Measurements from ENCODE around the gene HOXA4.

Gene HOXA4

DNA sequence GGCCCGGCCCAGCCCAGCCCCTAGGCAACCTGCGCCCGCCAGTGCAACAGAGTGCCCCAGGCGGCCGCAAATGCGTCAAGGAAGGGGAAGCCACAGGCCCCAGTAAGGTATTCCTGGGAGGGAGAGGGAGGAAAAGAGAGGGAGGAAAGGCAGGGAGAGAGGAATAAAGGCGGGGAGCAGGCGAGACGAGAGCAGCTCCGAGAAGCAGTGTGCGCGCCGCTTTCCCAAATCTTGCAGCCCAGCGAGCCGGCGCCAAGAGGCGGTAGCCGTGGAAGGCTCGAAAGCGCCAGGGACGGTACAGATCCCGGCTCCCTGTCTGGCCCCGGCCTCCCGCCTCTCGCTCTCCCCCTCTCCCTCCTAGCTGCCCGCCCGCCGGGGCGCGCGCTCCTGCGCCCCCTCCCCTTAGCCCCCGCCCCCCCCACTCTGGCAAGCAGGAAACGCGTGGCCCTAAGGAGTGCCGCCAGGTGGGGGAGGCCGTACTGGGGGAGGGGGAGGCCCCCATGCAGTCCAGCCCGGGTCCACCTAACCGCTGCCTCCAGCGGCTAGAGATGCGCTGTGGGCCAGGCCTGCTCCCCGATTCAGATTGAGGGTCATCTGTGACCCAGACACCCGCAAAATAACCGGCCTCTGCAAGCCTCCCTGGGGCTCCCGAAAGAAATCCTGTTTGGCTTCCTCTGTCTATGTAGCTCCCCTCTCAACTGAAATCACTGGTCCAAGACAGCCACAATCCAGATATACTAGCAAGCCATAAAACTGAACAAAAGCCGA, 39.3 kb upstream of the HOXA4 start:
- DNase-seq (ENCODE audit: low spot score): no peak

- no peak for DNase-seq (ENCODE audit: low spot score)
Measured at GRCh38 chr7:27168265-27168947, 37.8 kb upstream of the HOXA4 start.

DNA sequence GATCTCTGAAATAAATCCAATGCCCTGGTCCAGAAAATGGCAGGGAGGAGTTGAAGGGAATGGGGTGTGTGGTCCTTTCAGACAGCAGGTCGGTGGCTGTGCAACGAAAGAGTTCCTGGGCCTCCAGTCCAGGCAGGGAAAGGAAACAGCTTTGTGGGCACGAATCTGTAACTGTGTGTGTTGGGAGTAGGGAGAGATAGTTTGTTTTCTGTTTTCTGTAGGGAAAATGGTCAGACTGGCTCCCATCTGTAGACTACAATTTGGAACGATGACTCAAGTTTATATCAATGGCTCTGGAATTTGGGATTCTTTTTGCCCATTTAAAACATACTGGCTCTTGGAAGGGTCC, 37.3 kb upstream of the HOXA4 start:
- no peak for DNase-seq (ENCODE audit: low spot score)

GRCh38 chr7:27166531-27167505, 36.3 kb upstream of the HOXA4 start:
- no peak for DNase-seq (ENCODE audit: low spot score)

DNA sequence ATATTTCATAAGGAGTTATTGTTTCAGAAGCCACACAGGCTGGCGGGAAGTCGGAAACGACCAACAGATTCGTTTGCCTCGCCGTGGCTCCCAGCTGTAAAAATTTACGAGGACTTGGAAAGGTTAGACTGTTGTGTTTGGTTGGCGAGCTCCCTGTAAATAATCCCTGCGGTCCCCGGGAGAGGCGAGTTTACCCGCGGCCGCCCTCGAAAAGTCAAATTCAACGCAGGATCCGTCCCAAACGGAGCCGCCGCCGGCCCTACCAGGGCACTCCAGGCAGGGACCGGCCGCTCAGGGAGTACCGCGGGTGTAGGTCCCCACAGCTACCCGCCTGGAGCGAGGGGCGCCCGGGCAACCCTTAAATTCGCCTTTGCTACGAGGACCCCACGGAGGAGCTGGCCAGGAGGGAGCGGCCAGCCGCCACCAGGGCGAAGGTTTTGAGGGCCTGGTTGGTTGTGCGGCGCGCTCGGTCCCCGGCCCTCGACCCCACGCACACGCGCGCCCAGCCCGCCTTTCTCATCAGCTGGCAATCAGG, 35.5 kb upstream of the HOXA4 start:
- no peak for DNase-seq (ENCODE audit: low spot score)

GRCh38 chr7:27165089-27165995, 34.8 kb upstream of the HOXA4 start, which contains the start of gene HOXA9:
Gene HOXA9, minus strand, starts transcription at chr7:27165537. Its CDS starts 80 bp downstream, at chr7:27165457.
- DNase-seq (ENCODE audit: low spot score): no peak

GRCh38 chr7:27164367-27165088, 34.0 kb upstream of the HOXA4 start:
- no peak for DNase-seq (ENCODE audit: low spot score)

DNA sequence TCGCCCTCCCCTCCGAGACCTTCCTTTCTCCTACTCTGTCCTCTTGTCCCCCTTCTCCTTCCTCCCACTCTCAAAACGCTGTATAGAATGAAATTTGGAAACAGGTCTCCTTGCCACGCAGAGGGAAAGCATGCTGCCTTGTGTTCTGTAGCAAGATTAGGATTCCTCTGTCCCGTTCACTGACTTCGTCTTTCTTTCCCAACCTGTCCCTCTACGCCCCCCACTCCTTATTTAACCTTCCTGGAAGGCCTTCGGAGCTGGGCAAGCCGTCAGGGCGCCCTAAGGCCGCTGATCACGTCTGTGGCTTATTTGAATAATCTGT, 33.4 kb upstream of the HOXA4 start:
- no peak for DNase-seq (ENCODE audit: low spot score)

- DNase-seq (ENCODE audit: low spot score): no peak
Measured at GRCh38 chr7:27163288-27164044, 32.9 kb upstream of the HOXA4 start.

DNA sequence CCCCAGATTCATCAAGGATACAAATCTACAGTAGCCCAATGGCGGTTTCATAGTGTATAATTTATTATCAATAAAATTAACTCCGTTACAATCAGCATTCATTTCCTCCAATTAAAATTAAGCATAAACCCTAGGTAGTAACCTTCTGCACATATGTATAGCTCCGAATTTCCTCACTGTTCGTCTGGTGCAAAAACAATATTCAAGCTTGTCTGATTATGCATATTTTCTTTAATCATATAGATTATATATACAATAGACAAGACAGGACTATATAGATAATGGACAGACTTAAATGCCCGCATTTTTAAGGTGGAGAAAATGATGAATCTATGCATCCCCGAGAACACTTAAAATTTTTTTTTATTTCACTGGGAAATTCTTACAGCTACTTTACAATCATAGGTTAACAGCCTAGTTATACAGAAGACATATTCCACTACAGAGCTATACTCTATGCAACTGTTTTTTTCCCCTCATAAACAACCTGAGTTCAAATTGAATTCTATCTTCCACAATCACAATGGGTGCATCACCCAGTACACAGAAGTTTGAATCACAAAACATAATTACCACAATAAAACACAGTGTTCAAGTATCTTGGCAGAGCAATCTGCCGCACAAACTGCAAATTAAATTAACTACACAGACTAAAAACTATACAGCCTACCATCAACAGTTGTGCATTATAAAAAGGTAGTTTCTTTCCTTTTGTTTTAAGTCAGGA, 32.2 kb upstream of the HOXA4 start:
- DNase-seq (ENCODE audit: low spot score): no peak

- DNase-seq (ENCODE audit: low spot score): no peak
Measured at GRCh38 chr7:27161721-27162560, 31.4 kb upstream of the HOXA4 start.

GRCh38 chr7:27161214-27161720, 30.7 kb upstream of the HOXA4 start:
- no peak for DNase-seq (ENCODE audit: low spot score)

GRCh38 chr7:27160546-27161213, 30.1 kb upstream of the HOXA4 start:
- peak; percentile 91 for DNase-seq (ENCODE audit: low spot score)

GRCh38 chr7:27160145-27160545, 29.6 kb upstream of the HOXA4 start:
- no peak for DNase-seq (ENCODE audit: low spot score)

DNA sequence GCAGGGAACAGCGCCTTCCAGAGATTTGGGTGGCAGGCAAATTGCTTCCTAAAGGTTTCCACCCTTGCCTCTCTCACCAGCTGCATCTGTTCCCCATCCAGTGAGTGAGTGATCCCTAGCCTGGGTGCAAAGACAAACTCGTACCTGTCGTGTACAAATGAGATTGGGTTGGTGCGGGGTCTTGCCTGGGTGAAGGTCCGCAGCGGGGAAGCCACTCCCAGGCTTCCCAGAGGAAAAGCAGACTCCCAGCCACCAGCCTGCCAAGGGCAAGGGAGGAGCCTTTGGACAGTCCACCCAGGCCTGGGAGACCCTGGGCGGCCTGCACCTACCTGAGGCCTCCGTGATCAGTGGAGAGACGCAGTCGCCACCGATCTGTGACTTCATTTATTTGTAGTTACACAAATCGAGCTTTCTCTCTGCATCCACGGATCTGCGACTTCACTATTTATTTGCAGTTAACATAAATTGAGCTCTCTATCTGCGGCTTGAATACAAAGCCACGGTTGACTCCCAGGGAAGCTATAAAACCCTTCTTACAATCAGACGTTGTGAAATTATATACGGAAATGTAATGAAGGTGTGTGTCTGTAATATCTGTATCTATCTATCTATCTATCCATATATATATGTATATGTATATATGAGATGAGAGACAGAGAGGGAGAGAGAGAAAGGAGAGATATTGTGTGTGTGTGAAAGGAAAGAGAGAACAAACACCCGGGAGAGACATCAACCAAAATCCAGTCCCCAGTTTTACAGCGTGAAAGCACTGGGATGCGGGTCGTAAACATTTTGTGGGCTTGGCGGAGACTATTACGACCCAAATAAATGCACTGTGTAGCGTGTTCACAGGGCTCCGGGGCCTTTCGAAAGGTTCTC, 28.9 kb upstream of the HOXA4 start:
- no peak for DNase-seq (ENCODE audit: low spot score)

Data from NAMALWA (cell line).